Measurements from ENCODE around the gene CYP3A4. TPM values are rescaled to one million over a fixed set of nuclear protein-coding genes. Genes with fewer than 3 reads are reported as not detected.
A peak's percentile ranks its signal among the peaks of the same experiment; 100 is the strongest.

CYP3A4 gene
- 100 to 1,000 TPM in 1 of 2 donors, under 1 TPM in 1; 0.99 to 267 TPM for total RNA-seq

DNA sequence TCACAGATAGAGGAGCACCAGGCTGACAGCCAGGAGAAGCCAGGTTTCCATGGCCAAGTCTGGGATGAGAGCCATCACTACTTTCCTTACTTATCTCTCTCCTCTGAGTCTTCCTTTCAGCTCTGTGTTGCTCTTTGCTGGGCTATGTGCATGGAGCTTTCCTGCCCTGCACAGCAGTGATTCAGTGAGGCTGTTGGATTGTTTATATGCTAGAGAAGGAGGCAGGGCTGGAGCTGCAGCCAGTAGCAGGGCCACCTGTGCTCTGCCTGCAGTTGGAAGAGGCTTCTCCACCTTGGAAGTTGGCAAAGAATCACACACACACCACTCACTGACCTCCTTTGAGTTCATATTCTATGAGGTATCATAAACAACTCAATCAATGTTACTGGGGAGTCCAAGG is at the start of gene CYP3A4:
CYP3A4 (minus strand) TSS at position 178 of the 400 bp plus-strand sequence; CDS start at position 75, 103 bp downstream.
- no peak within 1 kb of the TSS for H3K27ac ChIP-seq
- no peaks in the 10 kb centered on the region for H3K27me3 ChIP-seq
- no peak within 1 kb of the TSS for H3K4me3 ChIP-seq
- H3K4me1 ChIP-seq = peaks cover 69% of the 10 kb centered on the region
- no peaks in the 10 kb centered on the region for H3K9me3 ChIP-seq
- no peaks in the 10 kb centered on the region for H3K36me3 ChIP-seq (replicated peaks in 1 of 2; ENCODE audit: insufficient read depth in 1 of 2, low read depth in 2 of 2)
- DNase-seq = peak in 3 of 4 donors; percentile 26 to 62 (median 46)
- TF ChIP-seq, protein P1, sequence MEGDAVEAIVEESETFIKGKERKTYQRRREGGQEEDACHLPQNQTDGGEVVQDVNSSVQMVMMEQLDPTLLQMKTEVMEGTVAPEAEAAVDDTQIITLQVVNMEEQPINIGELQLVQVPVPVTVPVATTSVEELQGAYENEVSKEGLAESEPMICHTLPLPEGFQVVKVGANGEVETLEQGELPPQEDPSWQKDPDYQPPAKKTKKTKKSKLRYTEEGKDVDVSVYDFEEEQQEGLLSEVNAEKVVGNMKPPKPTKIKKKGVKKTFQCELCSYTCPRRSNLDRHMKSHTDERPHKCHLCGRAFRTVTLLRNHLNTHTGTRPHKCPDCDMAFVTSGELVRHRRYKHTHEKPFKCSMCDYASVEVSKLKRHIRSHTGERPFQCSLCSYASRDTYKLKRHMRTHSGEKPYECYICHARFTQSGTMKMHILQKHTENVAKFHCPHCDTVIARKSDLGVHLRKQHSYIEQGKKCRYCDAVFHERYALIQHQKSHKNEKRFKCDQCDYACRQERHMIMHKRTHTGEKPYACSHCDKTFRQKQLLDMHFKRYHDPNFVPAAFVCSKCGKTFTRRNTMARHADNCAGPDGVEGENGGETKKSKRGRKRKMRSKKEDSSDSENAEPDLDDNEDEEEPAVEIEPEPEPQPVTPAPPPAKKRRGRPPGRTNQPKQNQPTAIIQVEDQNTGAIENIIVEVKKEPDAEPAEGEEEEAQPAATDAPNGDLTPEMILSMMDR (IDR thresholded peaks at IDR 0.05) = no peak
- peak in 2 of 3 donors; percentile 25 to 65 for TF ChIP-seq POLR2A (IDR thresholded peaks at IDR 0.05)
- ATAC-seq = peak; percentile 63
- intact Hi-C loops (cut with DNase I) = no loop called here

DNA sequence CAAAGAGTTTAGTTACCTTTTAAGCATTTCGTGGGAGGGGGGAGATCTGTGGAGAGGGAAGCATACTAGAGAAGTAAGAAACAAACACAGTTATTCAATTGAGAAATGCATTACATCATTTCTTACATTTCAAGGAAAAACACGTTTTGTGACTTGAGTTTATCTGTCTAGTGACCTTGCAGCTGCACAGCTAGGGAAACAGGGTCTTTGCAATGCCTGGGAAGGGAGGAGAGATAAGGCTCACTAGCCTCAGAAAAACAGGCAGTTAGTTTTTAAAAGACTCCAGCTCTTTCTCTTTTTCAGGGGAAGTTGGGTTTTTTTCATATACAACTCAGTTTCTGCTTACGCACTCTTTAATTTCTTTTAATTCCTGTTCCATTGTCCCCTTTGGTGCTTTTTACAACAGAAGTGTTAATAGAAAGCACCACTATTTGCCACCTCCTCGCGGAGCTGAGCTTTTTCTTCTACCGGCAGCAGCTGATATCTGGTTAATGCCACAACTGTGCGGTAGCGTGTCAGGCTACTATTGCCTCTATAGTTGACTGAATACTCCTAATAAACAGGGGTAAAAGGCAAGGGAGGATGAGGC is 49.4 kb upstream of the CYP3A4 start:
- TF ChIP-seq POLR2A (IDR thresholded peaks at IDR 0.05) = no peak
- TF ChIP-seq, protein P1 (IDR thresholded peaks at IDR 0.05) = no peak
- Histone ChIP-seq H3K27me3 (no peaks in the 10 kb centered on the region), H3K4me3 (no peak overlapping the region), H3K36me3 (replicated peaks in 1 of 2; ENCODE audit: insufficient read depth in 1 of 2, low read depth in 2 of 2) (no peaks in the 10 kb centered on the region), H3K4me1 (peaks cover 76% of the 10 kb centered on the region), H3K9me3 (no peaks in the 10 kb centered on the region), H3K27ac (peak overlapping the region; percentile 67 to 79 (median 75))
- intact Hi-C loops (cut with DNase I) = no loop called here
- peak; percentile 33 for ATAC-seq
- peak; percentile 22 to 61 (median 50) for DNase-seq
- WGBS, 2 donors = 12 to 14% methylated on average over 8 of the region's 8 CpGs

DNA sequence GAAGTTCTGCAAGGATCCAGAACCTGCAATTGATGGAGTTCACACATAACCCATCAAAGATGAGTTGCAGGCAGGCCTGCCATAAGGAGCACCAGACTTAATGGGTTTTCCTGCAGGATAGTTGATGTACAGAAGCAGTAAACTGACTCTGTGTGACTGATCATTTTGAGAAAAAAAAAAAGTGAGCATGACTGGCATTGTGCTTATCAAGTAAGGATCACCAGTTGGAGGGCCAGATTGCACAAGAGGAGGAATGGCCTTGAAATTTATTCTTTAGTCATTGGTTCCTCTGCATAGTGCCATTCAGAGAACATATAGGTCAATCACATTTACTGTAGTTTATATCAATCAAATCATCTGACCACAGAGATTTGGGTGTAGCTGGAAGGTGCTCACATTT is 47.6 kb upstream of the CYP3A4 start:
- no peaks in the 10 kb centered on the region for H3K36me3 ChIP-seq (replicated peaks in 1 of 2; ENCODE audit: insufficient read depth in 1 of 2, low read depth in 2 of 2)
- ATAC-seq = no peak
- TF ChIP-seq, protein P1 (IDR thresholded peaks at IDR 0.05) = no peak
- no peak for TF ChIP-seq POLR2A (IDR thresholded peaks at IDR 0.05)
- peak overlapping the region in 1 of 4 donors; percentile 31 for H3K27ac ChIP-seq
- no peaks in the 10 kb centered on the region for H3K27me3 ChIP-seq
- no peak overlapping the region for H3K4me3 ChIP-seq
- peaks cover 80% of the 10 kb centered on the region for H3K4me1 ChIP-seq
- intact Hi-C loops (cut with DNase I) = no loop called here
- DNase-seq = no peak
- no peaks in the 10 kb centered on the region for H3K9me3 ChIP-seq

DNA sequence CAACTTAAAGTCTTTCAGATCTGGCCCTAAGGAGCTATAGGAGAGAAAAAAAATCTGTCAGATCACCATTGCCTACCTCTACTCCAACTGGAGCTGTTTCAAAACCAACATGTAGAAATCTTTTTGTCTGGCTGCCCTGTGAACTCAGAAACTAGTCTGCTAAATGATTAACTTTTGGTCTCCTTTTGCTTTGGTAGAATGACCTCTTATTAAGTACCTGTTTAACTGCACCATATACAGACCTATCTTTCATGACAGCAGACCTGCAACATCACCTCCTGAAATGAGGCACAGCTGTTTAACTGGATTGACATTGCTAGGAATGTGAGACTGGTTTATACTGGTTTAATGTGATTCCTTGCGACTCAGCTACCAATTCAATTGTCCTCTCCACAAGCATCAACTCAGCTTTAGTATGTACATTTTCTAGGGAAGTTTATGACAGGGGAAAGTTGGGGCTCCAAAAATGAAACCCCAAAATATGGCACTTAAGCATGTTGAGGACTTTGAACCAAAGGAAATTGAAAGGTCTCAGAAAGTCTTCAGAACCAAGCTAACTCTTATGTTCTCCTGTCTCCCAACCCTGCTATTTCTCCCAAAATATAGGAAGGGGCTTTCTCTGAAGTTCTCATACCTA is 45.7 kb upstream of the CYP3A4 start:
- peak overlapping the region; percentile 79 to 95 (median 88) for H3K27ac ChIP-seq
- no peak overlapping the region for H3K4me3 ChIP-seq
- H3K4me1 ChIP-seq = peaks cover 93% of the 10 kb centered on the region
- peak in 3 of 4 donors; percentile 24 to 65 (median 50) for DNase-seq
- H3K27me3 ChIP-seq = no peaks in the 10 kb centered on the region
- TF ChIP-seq POLR2A (IDR thresholded peaks at IDR 0.05) = peak in 2 of 3 donors; percentile 57
- TF ChIP-seq, protein P1 (IDR thresholded peaks at IDR 0.05) = no peak
- peak; percentile 57 for ATAC-seq
- WGBS, 2 donors = 13 to 14% methylated on average over 1 of the region's 1 CpG
- no peaks in the 10 kb centered on the region for H3K36me3 ChIP-seq (replicated peaks in 1 of 2; ENCODE audit: insufficient read depth in 1 of 2, low read depth in 2 of 2)
- H3K9me3 ChIP-seq = no peaks in the 10 kb centered on the region
- intact Hi-C loops (cut with DNase I) = no loop called here
